K562 (cell line): Measurements from ENCODE around the gene MMS22L. TPM values are rescaled to one million over a fixed set of nuclear protein-coding genes. Genes with fewer than 3 reads are reported as not detected.

Experiments used
- FOS ChIP-seq: IDR thresholded peaks from 3 replicates; pipeline ENCODE4 v1.6.1; 2011; ENCODE audit not compliant: insufficient read length; ENCODE audit errors: extremely low read depth
- NR2C1 ChIP-seq, 2 experiments: fragments of 450-650 bp; IDR thresholded peaks; 2 replicates each; pipeline ENCODE4 v1.6.1; 2017; ENCODE audit warnings: mild to moderate bottlenecking in 2 of 2, antibody characterized with exemption in 1 of 2, inconsistent platforms in 1 of 2, missing compliant biosample characterization in 1 of 2, missing genetic modification characterization in 1 of 2
- ZBTB17 ChIP-seq: fragments of 450-650 bp; formaldehyde crosslinking; IDR thresholded peaks from 2 replicates; pipeline ENCODE4 v1.4.0; 2020; ENCODE audit warnings: mild to moderate bottlenecking
- ZNF668 ChIP-seq: fragments of 250-450 bp; sonication (Bioruptor Pico); IDR thresholded peaks from 2 replicates; pipeline ENCODE4 v1.8.0; 2022; ENCODE audit warnings: mild to moderate bottlenecking, inconsistent platforms
- polyA plus RNA-seq, 8 experiments: library from polyadenylated mRNA; depleted of rRNA in 4 of 8; stranded (reverse) in 5 of 8; unstranded in 3 of 8; fragments of >200 nt; fragmentation: Nextera tagmentation in 2 of 8; fragmentation: Illumina TruSeq in 1 of 8; extraction: Ambion mirVana in 2 of 8; extraction: Trizol in 1 of 8; gene quantifications; 2 replicates each; pipeline versions ENCODE4 v1.2.1 to v1.2.3, GENCODE V29; 2011 to 2014; ENCODE audit warnings: inconsistent platforms in 1 of 8, missing spikeins in 1 of 8
- total RNA-seq, 7 experiments: library from RNA; depleted of rRNA in 6 of 7; stranded (reverse); fragments of >200 nt in 6 of 7; fragmentation: Illumina TruSeq in 2 of 7; extraction: Trizol in 2 of 7; gene quantifications; 2 replicates each; pipeline versions ENCODE4 v1.2.1 to v1.2.3, GENCODE V29; 2011 to 2021; ENCODE audit warnings: low replicate concordance in 1 of 7
- TF ChIP-seq, protein P1 (sequence below), 2 experiments: fragments of 450-650 bp in 1 of 2; IDR thresholded peaks; 2 replicates each; pipeline ENCODE4 v1.6.1; 2011 to 2017; ENCODE audit warnings: low read depth in 2 of 2, antibody characterized with exemption in 1 of 2, borderline replicate concordance in 1 of 2, low read length in 1 of 2, mild to moderate bottlenecking in 1 of 2, mixed read lengths in 1 of 2; ENCODE audit not compliant: control insufficient read depth in 1 of 2
- TF ChIP-seq, protein P2 (sequence below), 2 experiments: IDR thresholded peaks in 1 of 2; conservative IDR thresholded peaks in 1 of 2; 2 replicates each; pipeline ENCODE4 v1.6.1; 2016; ENCODE audit warnings: low read depth in 2 of 2, mild to moderate bottlenecking in 1 of 2, missing compliant biosample characterization in 1 of 2, missing genetic modification characterization in 1 of 2, moderate library complexity in 1 of 2
- TF ChIP-seq, protein P3 (sequence below): fragments of 450-650 bp; IDR thresholded peaks from 2 replicates; pipeline ENCODE4 v1.6.1; 2016; ENCODE audit warnings: antibody characterized with exemption

MMS22L gene
- total and polyA plus RNA-seq, 9 of the 15 experiments (the other 6 are each of a cell fraction or from before 2014, with no cell fraction given) = 13.0 to 59.5 (median 26.9) TPM

DNA sequence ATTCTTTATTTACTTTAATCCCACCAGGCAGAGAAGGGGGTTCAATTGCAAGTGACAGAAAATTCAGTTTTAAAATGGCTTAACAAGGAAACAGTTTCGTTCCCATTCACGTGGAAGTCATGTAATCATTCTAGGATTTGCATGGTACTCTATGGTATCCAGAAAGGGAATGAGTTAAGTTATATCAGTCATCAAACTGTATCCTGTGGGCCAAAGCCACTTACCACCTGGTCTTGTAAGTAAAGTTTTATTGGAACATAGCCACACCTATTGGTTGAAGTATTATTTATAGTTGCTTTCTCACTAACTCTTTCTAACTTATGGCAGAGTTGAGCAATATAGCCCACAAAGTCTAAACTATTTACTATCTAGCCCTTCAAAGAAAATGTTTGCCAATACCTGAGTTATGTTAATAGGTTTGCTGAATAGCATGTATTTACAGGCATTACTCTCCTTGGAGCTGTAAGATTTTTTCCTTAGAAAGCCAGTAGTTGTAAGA, 10.2 kb upstream of the MMS22L start (continued):
- TF ChIP-seq FOS (no peak), NR2C1 (IDR thresholded peaks at IDR 0.05) (no peak), NR2C1 (tag; IDR thresholded peaks at IDR 0.05) (no peak), ZBTB17 (no peak), ZNF668 (CRISPR knock-in tag) (no peak)
- TF ChIP-seq, protein P1, sequence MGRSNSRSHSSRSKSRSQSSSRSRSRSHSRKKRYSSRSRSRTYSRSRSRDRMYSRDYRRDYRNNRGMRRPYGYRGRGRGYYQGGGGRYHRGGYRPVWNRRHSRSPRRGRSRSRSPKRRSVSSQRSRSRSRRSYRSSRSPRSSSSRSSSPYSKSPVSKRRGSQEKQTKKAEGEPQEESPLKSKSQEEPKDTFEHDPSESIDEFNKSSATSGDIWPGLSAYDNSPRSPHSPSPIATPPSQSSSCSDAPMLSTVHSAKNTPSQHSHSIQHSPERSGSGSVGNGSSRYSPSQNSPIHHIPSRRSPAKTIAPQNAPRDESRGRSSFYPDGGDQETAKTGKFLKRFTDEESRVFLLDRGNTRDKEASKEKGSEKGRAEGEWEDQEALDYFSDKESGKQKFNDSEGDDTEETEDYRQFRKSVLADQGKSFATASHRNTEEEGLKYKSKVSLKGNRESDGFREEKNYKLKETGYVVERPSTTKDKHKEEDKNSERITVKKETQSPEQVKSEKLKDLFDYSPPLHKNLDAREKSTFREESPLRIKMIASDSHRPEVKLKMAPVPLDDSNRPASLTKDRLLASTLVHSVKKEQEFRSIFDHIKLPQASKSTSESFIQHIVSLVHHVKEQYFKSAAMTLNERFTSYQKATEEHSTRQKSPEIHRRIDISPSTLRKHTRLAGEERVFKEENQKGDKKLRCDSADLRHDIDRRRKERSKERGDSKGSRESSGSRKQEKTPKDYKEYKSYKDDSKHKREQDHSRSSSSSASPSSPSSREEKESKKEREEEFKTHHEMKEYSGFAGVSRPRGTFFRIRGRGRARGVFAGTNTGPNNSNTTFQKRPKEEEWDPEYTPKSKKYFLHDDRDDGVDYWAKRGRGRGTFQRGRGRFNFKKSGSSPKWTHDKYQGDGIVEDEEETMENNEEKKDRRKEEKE (IDR thresholded peaks at IDR 0.05; ENCODE audit: borderline replicate concordance in 1 of 2, control insufficient read depth in 1 of 2, low read depth in 2 of 2, low read length in 1 of 2) = no peak
- TF ChIP-seq, protein P2, sequence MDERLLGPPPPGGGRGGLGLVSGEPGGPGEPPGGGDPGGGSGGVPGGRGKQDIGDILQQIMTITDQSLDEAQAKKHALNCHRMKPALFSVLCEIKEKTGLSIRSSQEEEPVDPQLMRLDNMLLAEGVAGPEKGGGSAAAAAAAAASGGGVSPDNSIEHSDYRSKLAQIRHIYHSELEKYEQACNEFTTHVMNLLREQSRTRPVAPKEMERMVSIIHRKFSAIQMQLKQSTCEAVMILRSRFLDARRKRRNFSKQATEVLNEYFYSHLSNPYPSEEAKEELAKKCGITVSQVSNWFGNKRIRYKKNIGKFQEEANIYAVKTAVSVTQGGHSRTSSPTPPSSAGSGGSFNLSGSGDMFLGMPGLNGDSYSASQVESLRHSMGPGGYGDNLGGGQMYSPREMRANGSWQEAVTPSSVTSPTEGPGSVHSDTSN (CRISPR knock-in tag; IDR thresholded peaks at IDR 0.05; ENCODE audit: low read depth) = no peak
- TF ChIP-seq, protein P2 (tag; conservative IDR thresholded peaks at IDR 0.05; ENCODE audit: low read depth) = no peak
- TF ChIP-seq, protein P3, sequence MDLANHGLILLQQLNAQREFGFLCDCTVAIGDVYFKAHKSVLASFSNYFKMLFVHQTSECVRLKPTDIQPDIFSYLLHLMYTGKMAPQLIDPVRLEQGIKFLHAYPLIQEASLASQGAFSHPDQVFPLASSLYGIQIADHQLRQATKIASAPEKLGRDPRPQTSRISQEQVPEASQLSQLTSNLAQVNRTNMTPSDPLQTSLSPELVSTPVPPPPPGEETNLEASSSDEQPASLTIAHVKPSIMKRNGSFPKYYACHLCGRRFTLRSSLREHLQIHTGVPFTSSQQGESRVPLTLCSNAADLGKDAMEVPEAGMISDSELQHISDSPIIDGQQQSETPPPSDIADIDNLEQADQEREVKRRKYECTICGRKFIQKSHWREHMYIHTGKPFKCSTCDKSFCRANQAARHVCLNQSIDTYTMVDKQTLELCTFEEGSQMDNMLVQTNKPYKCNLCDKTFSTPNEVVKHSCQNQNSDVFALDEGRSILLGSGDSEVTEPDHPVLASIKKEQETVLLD = no peak
- TF ChIP-seq, all 486 proteins: peak for 0
